H54 (cell line): Measurements from ENCODE around the gene SRP14.
"Not testable (repeated sequence)": the region's sequence is repeated elsewhere in the genome, so short reads cannot be mapped to it uniquely, and the experiment has no call there.

ENCODE experiments used
- DNase-seq: peaks from one replicate; pipeline ENCODE4 v3.0.0; 2011; ENCODE audit warnings: low spot score, mixed read lengths; ENCODE audit not compliant: insufficient read length
- FAIRE-seq: peaks from 3 replicates; lab custom pipeline; 2011; peaks lifted over from hg19 to GRCh38; lab: Jason Lieb, UNC
- POLR2A ChIP-seq: IDR thresholded peaks from 2 replicates; pipeline ENCODE4 v1.6.1; 2011; ENCODE audit warnings: low read depth, mild to moderate bottlenecking, low read length

SRP14 gene

GRCh38 chr15:40034186-40034946 is 4.6 kb downstream of the SRP14 start:
- no peak for TF ChIP-seq POLR2A
- no peak for FAIRE-seq
- no peak for DNase-seq

GRCh38 chr15:40032125-40032839 is 6.7 kb downstream of the SRP14 start:
- DNase-seq (no peak), FAIRE-seq (no peak)
- no peak for TF ChIP-seq POLR2A

DNA sequence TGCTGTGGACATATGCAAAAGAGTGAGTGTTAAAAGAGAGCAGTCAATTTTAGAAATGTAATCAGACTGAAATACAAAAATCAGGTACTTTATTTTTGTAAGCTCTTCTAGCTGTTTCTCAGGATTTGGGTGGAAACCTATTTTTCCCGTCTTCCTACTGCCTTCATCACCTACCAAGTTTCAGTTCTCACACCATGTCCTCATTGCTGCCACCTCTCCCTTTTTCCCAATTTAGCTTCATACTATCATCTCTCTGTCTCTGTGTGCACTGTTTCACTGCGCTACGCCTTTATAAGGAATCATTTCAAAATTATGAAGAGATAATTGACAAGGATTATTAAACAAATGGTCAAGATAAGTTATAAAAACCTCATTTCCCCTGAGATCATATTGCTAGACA is 7.7 kb downstream of the SRP14 start:
- FAIRE-seq (no peak), DNase-seq (no peak)
- TF ChIP-seq POLR2A, result no peak

DNA sequence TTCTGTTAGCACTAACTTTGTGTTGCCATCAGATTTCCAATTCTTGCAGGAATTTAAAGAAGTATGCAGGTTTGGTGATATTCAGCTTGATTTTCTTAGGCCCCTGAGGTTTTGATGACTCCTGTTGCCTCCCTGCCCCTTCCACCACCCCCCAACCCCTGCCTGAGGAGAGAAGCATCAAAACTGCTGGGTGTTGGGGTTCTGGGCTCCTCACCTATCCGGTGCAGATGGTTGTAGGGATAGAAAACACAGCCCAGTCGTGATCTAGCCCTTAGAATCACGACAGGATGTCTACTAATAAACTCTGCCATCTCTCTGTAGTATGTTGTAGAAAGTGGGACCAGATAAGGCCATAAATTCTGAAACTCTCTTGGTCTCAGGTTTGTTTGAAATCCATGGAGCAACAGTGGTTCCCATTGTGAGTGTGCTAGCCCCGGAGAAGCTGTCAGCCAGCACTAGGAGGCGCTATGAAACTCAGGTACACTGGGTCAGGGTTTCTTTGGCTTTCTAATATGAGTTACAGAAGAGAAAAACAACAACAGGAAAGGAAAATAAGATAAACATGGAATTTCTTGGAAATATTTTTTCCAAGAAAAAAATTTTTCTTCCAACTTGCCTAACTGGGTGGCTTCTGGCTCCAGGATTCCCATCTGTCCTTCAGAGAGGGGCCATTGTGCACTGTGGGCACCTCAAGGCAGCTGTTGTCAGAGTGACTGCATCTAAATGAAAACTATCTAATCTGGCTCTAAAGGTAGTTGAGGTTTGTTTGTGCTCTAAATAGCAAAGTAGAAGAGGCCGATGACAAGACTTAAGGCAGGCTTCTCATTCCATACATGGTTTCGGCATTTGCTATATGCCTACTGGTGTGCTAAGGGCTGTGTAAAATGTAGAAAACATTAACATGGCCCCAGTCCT is 8.7 kb downstream of the SRP14 start:
- no peak for FAIRE-seq

GRCh38 chr15:40028853-40029252 is 10.1 kb downstream of the SRP14 start:
- TF ChIP-seq POLR2A, result no peak
- FAIRE-seq (no peak), DNase-seq (no peak)

More for the DNA sequence above, 8.7 kb downstream of the SRP14 start:
- no peak for DNase-seq
- TF ChIP-seq POLR2A, result no peak

- no peak for FAIRE-seq
- no peak for TF ChIP-seq POLR2A
- no peak for DNase-seq
These were observed 10.8 kb downstream of the SRP14 start for GRCh38 chr15:40028193-40028592.

DNA sequence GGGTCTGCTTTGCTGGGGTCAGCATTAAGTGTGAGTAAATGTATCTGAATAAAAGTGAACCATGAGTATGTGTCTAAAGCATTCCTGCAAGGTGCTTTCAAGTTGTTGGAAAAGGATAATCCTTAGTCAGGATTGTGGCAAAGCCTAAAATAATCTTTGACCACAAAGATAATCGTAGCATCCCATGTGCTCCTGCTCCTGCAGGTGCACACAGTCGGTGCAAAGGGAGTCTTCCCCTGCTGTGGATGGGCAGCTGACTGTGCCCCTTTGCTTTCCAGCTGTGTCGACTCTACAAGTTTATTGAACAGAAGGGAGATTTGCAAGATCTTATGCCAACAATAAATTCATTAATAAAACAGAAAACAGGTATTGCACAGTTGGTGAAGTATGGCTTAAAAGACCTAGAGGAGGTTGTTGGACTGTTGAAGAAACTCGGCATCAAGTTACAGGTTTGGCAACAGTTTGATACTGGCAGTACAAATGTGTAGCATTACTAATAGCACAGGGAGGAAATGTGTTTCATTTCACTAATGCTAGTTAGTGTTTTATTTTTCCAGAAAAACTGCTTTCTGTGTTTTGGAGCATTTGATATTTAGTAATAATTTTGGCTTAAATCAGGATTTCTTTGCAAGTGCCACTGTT is 22.6 kb downstream of the SRP14 start:
- DNase-seq (no peak), FAIRE-seq (no peak)
- TF ChIP-seq POLR2A, result no peak

- DNase-seq, result no peak
- no peak for TF ChIP-seq POLR2A
- FAIRE-seq, result no peak
These were observed 24.6 kb downstream of the SRP14 start for GRCh38 chr15:40014390-40014789.

DNA sequence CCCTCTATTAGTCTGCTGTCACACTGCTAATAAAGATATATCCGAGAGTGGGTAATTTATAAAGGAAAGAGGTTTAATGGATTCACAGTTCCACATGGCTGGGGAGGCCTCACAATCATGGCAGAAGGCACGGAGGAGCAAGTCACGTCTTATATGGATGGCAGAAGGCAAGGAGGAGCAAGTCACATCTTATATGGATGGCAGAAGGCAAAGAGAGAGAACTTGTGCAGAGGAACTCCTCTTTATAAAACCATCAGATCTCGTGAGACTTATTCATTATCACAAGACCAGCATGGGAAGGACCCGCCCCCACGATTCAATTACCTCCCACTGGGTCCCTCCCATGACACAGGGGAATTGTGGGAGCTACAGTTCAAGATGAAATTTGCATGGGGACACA is 25.6 kb downstream of the SRP14 start:
- DNase-seq, FAIRE-seq: not testable (repeated sequence)

DNA sequence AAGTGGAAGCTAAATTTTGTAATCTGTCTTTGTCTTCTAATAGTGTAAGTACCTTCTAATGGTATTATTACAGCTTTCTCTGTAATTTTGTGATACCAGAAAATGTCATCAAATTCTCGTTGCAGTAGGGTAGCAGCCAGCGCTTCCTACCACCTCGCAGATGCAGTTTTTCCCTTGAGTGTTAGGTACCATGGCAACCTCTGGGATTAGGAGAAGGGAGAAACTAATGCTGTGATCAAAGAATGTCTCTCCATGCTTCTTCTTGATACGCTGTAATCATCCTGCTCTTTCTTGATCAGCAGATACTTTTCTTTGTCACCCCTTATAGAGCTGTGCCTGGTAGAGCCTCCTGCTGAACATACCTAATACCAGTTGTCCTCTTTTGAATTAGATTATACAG is 27.7 kb downstream of the SRP14 start:
- no peak for FAIRE-seq
- DNase-seq, result no peak
- TF ChIP-seq POLR2A, result no peak

GRCh38 chr15:40010686-40011085 is 28.3 kb downstream of the SRP14 start:
- FAIRE-seq (no peak), DNase-seq (no peak)
- TF ChIP-seq POLR2A, result no peak

DNA sequence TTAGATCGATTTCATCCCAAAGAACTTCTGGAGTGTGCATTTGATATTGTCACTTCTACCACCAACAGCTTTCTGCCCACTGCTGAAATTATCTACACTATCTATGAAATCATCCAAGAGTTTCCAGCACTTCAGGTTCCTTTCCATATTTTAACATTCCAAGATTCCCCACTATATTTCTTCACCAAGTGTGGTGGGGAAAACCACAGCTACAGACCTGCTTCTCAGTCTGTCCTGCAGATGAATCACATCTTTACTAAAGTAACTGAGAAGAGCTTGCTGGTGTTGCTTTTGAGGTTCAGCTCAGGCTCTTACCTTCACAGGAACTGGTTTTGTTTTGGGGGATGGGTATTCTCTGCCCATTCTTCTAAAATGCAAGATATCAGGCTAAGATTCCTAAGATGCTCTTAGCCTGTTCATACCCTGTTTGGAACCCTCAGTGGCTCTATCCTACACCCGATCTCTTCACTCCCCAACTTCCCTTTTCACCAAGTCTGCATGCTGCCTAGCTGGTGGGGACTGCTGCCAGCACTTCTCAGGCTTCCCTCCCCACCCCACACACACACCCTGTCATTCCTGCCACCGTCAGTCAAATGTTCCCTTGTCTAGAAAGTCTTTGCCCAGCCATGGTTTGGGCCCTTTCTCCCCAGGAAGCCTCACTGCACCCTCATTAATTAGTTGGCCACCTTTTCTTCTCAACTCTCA is 30.8 kb downstream of the SRP14 start:
- no peak for TF ChIP-seq POLR2A
- FAIRE-seq (no peak), DNase-seq (no peak)

DNA sequence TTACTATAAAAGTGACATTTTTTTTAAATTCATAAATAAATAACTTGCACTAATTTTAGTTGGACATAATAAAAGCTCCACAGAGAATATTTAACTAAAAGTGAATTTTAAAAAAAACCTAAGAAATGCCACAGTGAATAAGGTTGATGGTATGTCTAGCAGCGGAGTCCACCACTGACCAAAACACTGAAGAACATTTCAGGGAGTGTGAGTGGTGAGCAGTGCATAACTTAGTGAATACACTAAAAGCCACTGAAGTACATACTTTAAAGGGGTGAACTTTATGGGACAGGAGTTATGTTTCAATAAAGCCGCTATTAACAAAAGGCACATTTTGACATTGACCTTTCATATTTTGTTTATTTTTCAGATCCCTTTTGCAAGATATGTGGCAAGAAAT is 32.3 kb downstream of the SRP14 start:
- TF ChIP-seq POLR2A, result no peak
- FAIRE-seq, result no peak
- DNase-seq, result no peak
